BE2C (cell line): ENCODE data around the gene MIER1.

Experiments used
- DNase-seq: peaks from one replicate; pipeline ENCODE4 v3.0.0-alpha.2; 2020
- H3K27me3 ChIP-seq: fragments of 250-450 bp; sonication (Bioruptor Pico); 2 replicates; pipeline ENCODE4 v1.5.1; 2020; ENCODE audit warnings: mild to moderate bottlenecking
- H3K36me3 ChIP-seq: fragments of 250-450 bp; sonication (Bioruptor Pico); 2 replicates; pipeline ENCODE4 v1.5.1; 2020; ENCODE audit warnings: mild to moderate bottlenecking
- H3K4me1 ChIP-seq: fragments of 250-450 bp; sonication (Bioruptor Pico); 2 replicates; pipeline ENCODE4 v1.5.1; 2020
- H3K4me3 ChIP-seq: 2 replicates; pipeline ENCODE4 v1.5.1; 2011; ENCODE audit warnings: low read depth, low read length
- H3K9me3 ChIP-seq: fragments of 250-450 bp; sonication (Bioruptor Pico); 2 replicates; pipeline ENCODE4 v1.5.1; 2020
- CTCF ChIP-seq: IDR thresholded peaks from 2 replicates; pipeline ENCODE4 v1.5.1; 2012; ENCODE audit warnings: mild to moderate bottlenecking, low read depth, low read length

MIER1 gene

GRCh38 chr1:66998972-66999371 lies 74.2 kb downstream of the MIER1 start:
- no peaks in the 10 kb centered on the region for H3K9me3 ChIP-seq
- TF ChIP-seq CTCF: no peak
- H3K4me3 ChIP-seq: no peak overlapping the region
- no peaks in the 10 kb centered on the region for H3K27me3 ChIP-seq
- no peaks in the 10 kb centered on the region for H3K4me1 ChIP-seq
- DNase-seq: no peak
- H3K36me3 ChIP-seq: no peaks in the 10 kb centered on the region

GRCh38 chr1:66999640-67000400 lies 75.0 kb downstream of the MIER1 start:
- Histone ChIP-seq H3K9me3 (no peaks in the 10 kb centered on the region), H3K4me3 (no peak overlapping the region), H3K4me1 (no peaks in the 10 kb centered on the region), H3K36me3 (no peaks in the 10 kb centered on the region), H3K27me3 (no peaks in the 10 kb centered on the region)
- no peak for DNase-seq
- no peak for TF ChIP-seq CTCF

GRCh38 chr1:67001682-67002425 lies 77.1 kb downstream of the MIER1 start:
- Histone ChIP-seq H3K36me3 (no peaks in the 10 kb centered on the region), H3K9me3 (no peaks in the 10 kb centered on the region), H3K4me3 (no peak overlapping the region), H3K4me1 (no peaks in the 10 kb centered on the region), H3K27me3 (no peaks in the 10 kb centered on the region)
- DNase-seq: no peak
- TF ChIP-seq CTCF: no peak

GRCh38 chr1:67004176-67004575 lies 79.4 kb downstream of the MIER1 start:
- Histone ChIP-seq H3K9me3 (no peaks in the 10 kb centered on the region), H3K27me3 (no peaks in the 10 kb centered on the region), H3K4me1 (no peaks in the 10 kb centered on the region), H3K36me3 (no peaks in the 10 kb centered on the region), H3K4me3 (no peak overlapping the region)
- no peak for TF ChIP-seq CTCF
- no peak for DNase-seq

GRCh38 chr1:67005068-67005467 lies 80.3 kb downstream of the MIER1 start:
- no peak for TF ChIP-seq CTCF
- DNase-seq: no peak
- no peaks in the 10 kb centered on the region for H3K36me3 ChIP-seq

GRCh38 chr1:67009792-67010191 lies 85.0 kb downstream of the MIER1 start:
- H3K36me3 ChIP-seq: no peaks in the 10 kb centered on the region
- H3K4me1 ChIP-seq: no peaks in the 10 kb centered on the region
- H3K4me3 ChIP-seq: no peak overlapping the region
- no peak for DNase-seq
- H3K27me3 ChIP-seq: no peaks in the 10 kb centered on the region
- TF ChIP-seq CTCF: no peak
- no peaks in the 10 kb centered on the region for H3K9me3 ChIP-seq

More at GRCh38 chr1:67005068-67005467, 80.3 kb downstream of the MIER1 start:
- Histone ChIP-seq H3K27me3 (no peaks in the 10 kb centered on the region), H3K4me1 (no peaks in the 10 kb centered on the region), H3K4me3 (no peak overlapping the region), H3K9me3 (no peaks in the 10 kb centered on the region)
